ENCODE measurements around the gene YWHAG.
"Not testable (repeated sequence)": the region's sequence is repeated elsewhere in the genome, so short reads cannot be mapped to it uniquely, and the experiment has no call there.

The YWHAG gene

GRCh38 chr7:76358481-76359110 lies at the start of gene YWHAG:
Gene YWHAG (minus strand): TSS chr7:76358991. CDS start chr7:76358808, 183 bp downstream.
- in situ Hi-C loops (cut with MboI; ENCODE audit: low sequenced_read_pairs): no loop called here

GRCh38 chr7:76408121-76408560 lies 49.4 kb upstream of the YWHAG start:
- in situ Hi-C loops (cut with MboI; ENCODE audit: low sequenced_read_pairs): no loop called here

GRCh38 chr7:76407718-76408117 lies 48.9 kb upstream of the YWHAG start:
- in situ Hi-C loops (cut with MboI; ENCODE audit: low sequenced_read_pairs): no loop called here

GRCh38 chr7:76405738-76406137 lies 46.9 kb upstream of the YWHAG start:
- in situ Hi-C loops (cut with MboI; ENCODE audit: low sequenced_read_pairs): no loop called here

- in situ Hi-C loops (cut with MboI; ENCODE audit: low sequenced_read_pairs): no loop called here
These were observed 45.1 kb upstream of the YWHAG start for GRCh38 chr7:76403780-76404494.

- in situ Hi-C loops (cut with MboI; ENCODE audit: low sequenced_read_pairs): not testable (repeated sequence)
These were observed 44.3 kb upstream of the YWHAG start for GRCh38 chr7:76403097-76403496.

GRCh38 chr7:76400248-76400647 lies 41.5 kb upstream of the YWHAG start:
- in situ Hi-C loops (cut with MboI; ENCODE audit: low sequenced_read_pairs): no loop called here

- in situ Hi-C loops (cut with MboI; ENCODE audit: low sequenced_read_pairs): no loop called here
These were observed 38.8 kb upstream of the YWHAG start for GRCh38 chr7:76397409-76398183.

- in situ Hi-C loops (cut with MboI; ENCODE audit: low sequenced_read_pairs): no loop called here
These were observed 38.1 kb upstream of the YWHAG start for GRCh38 chr7:76396864-76397263.

- in situ Hi-C loops (cut with MboI; ENCODE audit: low sequenced_read_pairs): no loop called here
These were observed 37.4 kb upstream of the YWHAG start for GRCh38 chr7:76395965-76396726.

- in situ Hi-C loops (cut with MboI; ENCODE audit: low sequenced_read_pairs): not testable (repeated sequence)
These were observed 36.8 kb upstream of the YWHAG start for GRCh38 chr7:76395605-76395964.

GRCh38 chr7:76394957-76395356 lies 36.2 kb upstream of the YWHAG start:
- in situ Hi-C loops (cut with MboI; ENCODE audit: low sequenced_read_pairs): no loop called here

- in situ Hi-C loops (cut with MboI; ENCODE audit: low sequenced_read_pairs): no loop called here
These were observed 34.6 kb upstream of the YWHAG start for GRCh38 chr7:76393116-76394031.

- in situ Hi-C loops (cut with MboI; ENCODE audit: low sequenced_read_pairs): no loop called here
These were observed 33.8 kb upstream of the YWHAG start for GRCh38 chr7:76392531-76393115.

GRCh38 chr7:76390092-76390491 lies 31.3 kb upstream of the YWHAG start:
- in situ Hi-C loops (cut with MboI; ENCODE audit: low sequenced_read_pairs): no loop called here

- in situ Hi-C loops (cut with MboI; ENCODE audit: low sequenced_read_pairs): not testable (repeated sequence)
These were observed 29.0 kb upstream of the YWHAG start for GRCh38 chr7:76387789-76388188.

- in situ Hi-C loops (cut with MboI; ENCODE audit: low sequenced_read_pairs): no loop called here
These were observed 28.0 kb upstream of the YWHAG start for GRCh38 chr7:76386691-76387260.

GRCh38 chr7:76383089-76383944 lies 24.5 kb upstream of the YWHAG start:
- in situ Hi-C loops (cut with MboI; ENCODE audit: low sequenced_read_pairs): no loop called here
